RCC 7860 (cell line): ENCODE data around the gene FOSB.

Source experiments
- DNase-seq: peaks from one replicate; pipeline ENCODE4 v3.0.0-alpha.2; 2015; ENCODE audit warnings: low spot score
- FAIRE-seq: peaks from 2 replicates; lab custom pipeline; 2012; peaks lifted over from hg19 to GRCh38; lab: Jason Lieb, UNC

The FOSB gene

GRCh38 chr19:45464852-45465441 is 2.8 kb upstream of the FOSB start:
- no peak for FAIRE-seq
- no peak for DNase-seq

GRCh38 chr19:45467115-45467455 is 711 bp upstream of the FOSB start:
- no peak for FAIRE-seq
- no peak for DNase-seq

- DNase-seq (no peak), FAIRE-seq (no peak)
Observed at GRCh38 chr19:45468159-45468651, 409 bp downstream of the FOSB start.

GRCh38 chr19:45468803-45469131 is 971 bp downstream of the FOSB start:
- DNase-seq = no peak
- no peak for FAIRE-seq

- FAIRE-seq (peak; percentile 37), DNase-seq (peak; percentile 71)
Observed at GRCh38 chr19:45469132-45469944, 1.5 kb downstream of the FOSB start.

GRCh38 chr19:45469945-45470761 is 2.4 kb downstream of the FOSB start:
- DNase-seq (peak; percentile 94), FAIRE-seq (peak; percentile 89)

GRCh38 chr19:45470762-45471081 is 2.9 kb downstream of the FOSB start:
- no peak for DNase-seq
- no peak for FAIRE-seq

- no peak for FAIRE-seq
- DNase-seq = no peak
Observed at GRCh38 chr19:45471111-45471930, 3.5 kb downstream of the FOSB start.

GRCh38 chr19:45471931-45472562 is 4.3 kb downstream of the FOSB start:
- FAIRE-seq (no peak), DNase-seq (no peak)

GRCh38 chr19:45472563-45473366 is 5.0 kb downstream of the FOSB start:
- FAIRE-seq (no peak), DNase-seq (no peak)

- DNase-seq (no peak), FAIRE-seq (no peak)
Observed at GRCh38 chr19:45473367-45473681, 5.5 kb downstream of the FOSB start.

GRCh38 chr19:45473682-45474605 is 6.1 kb downstream of the FOSB start:
- no peak for FAIRE-seq
- DNase-seq = no peak

- no peak for DNase-seq
- FAIRE-seq = no peak
Observed at GRCh38 chr19:45474606-45475521, 7.1 kb downstream of the FOSB start.

GRCh38 chr19:45475537-45476291 is 7.9 kb downstream of the FOSB start:
- no peak for FAIRE-seq
- DNase-seq = no peak

GRCh38 chr19:45476304-45476703 is 8.5 kb downstream of the FOSB start:
- DNase-seq (no peak), FAIRE-seq (no peak)

- FAIRE-seq (no peak), DNase-seq (no peak)
Observed at GRCh38 chr19:45477186-45477585, 9.4 kb downstream of the FOSB start.
